Spinal cord (tissue), 10 donors: Measurements from ENCODE around the gene FAM72C. TPM values are rescaled to one million over a fixed set of nuclear protein-coding genes. Genes with fewer than 3 reads are reported as not detected.
"Not testable (repeated sequence)": the region's sequence is repeated elsewhere in the genome, so short reads cannot be mapped to it uniquely, and the experiment has no call there.

ENCODE experiments used
- DNase-seq, 6 donors: peaks; one replicate each; pipeline versions ENCODE4 v3.0.0 to v3.0.0-alpha.2; 2013 to 2015; ENCODE audit warnings: low spot score in 6 of 6, low read depth in 4 of 6
- H3K27ac ChIP-seq: one replicate; pipeline ENCODE4 v1.5.1; 2013; ENCODE audit warnings: low read depth, low read length, control low read depth
- H3K27me3 ChIP-seq: one replicate; pipeline ENCODE4 v1.6.1; 2013; ENCODE audit warnings: low read length; ENCODE audit not compliant: control insufficient read depth, insufficient read depth
- H3K36me3 ChIP-seq: one replicate; pipeline ENCODE4 v1.6.1; 2013; ENCODE audit warnings: low read length; ENCODE audit not compliant: control insufficient read depth, insufficient read depth
- H3K4me1 ChIP-seq: one replicate; pipeline ENCODE4 v1.6.1; 2013; ENCODE audit warnings: low read length; ENCODE audit not compliant: control insufficient read depth, insufficient read depth
- H3K4me3 ChIP-seq: one replicate; pipeline ENCODE4 v1.5.1; 2013; ENCODE audit warnings: low read depth, low read length, control low read depth
- H3K9me3 ChIP-seq: one replicate; pipeline ENCODE4 v1.6.1; 2013; ENCODE audit warnings: low read length; ENCODE audit not compliant: control insufficient read depth, insufficient read depth
- WGBS: methylation state at CpG from one replicate; pipeline ENCODE4 v1.1.5; 2013; ENCODE audit warnings: missing lambda C conversion rate; ENCODE audit not compliant: insufficient coverage; 5-methylcytosine and 5-hydroxymethylcytosine counted together
- polyA plus RNA-seq, 2 donors: library from polyadenylated mRNA; unstranded; fragments of 120-200 nt; gene quantifications; one replicate each; pipeline ENCODE4 v1.2.1, GENCODE V29; 2013; ENCODE audit not compliant: insufficient read length in 2 of 2
- total RNA-seq, 2 donors: library from RNA; depleted of rRNA in 1 of 2; stranded (reverse); fragments of 120-200 nt in 1 of 2; fragments of >200 nt in 1 of 2; gene quantifications; one replicate each; pipeline versions ENCODE4 v1.2.3 to v1.2.4, GENCODE V29; 2013 to 2014
- donor health status: healthy.

The FAM72C gene
- total and polyA plus RNA-seq, 4 donors: 0.38 to 1.9 (median 0.80) TPM

- H3K36me3 ChIP-seq, H3K27ac ChIP-seq, H3K27me3 ChIP-seq, DNase-seq, H3K4me3 ChIP-seq, H3K4me1 ChIP-seq, H3K9me3 ChIP-seq: not testable (repeated sequence)
- no CpG with 5 or more reads among the region's 1 CpG for WGBS
Observed at GRCh38 chr1:143987868-143988267, 16.1 kb upstream of the FAM72C start.

GRCh38 chr1:143984721-143985473, 13.1 kb upstream of the FAM72C start:
- DNase-seq, H3K36me3 ChIP-seq, H3K27me3 ChIP-seq, H3K9me3 ChIP-seq, H3K4me3 ChIP-seq, H3K4me1 ChIP-seq, H3K27ac ChIP-seq: not testable (repeated sequence)
- WGBS: no CpG with 5 or more reads among the region's 7 CpGs

- WGBS: no CpG with 5 or more reads among the region's 31 CpGs
- not testable (repeated sequence) for H3K4me1 ChIP-seq, H3K9me3 ChIP-seq, H3K4me3 ChIP-seq, H3K27ac ChIP-seq, H3K36me3 ChIP-seq, H3K27me3 ChIP-seq
- DNase-seq: peak in 2 of 6 donors; percentile 0 to 43
Observed at GRCh38 chr1:143974416-143974815, 2.6 kb upstream of the FAM72C start.

- peak overlapping the region; percentile 12 for H3K4me3 ChIP-seq
- not testable (repeated sequence) for DNase-seq, H3K36me3 ChIP-seq, H3K27me3 ChIP-seq, H3K9me3 ChIP-seq, H3K27ac ChIP-seq, H3K4me1 ChIP-seq
- no CpG with 5 or more reads among the region's 37 CpGs for WGBS
Observed at GRCh38 chr1:143973876-143974414, 2.2 kb upstream of the FAM72C start.

- no CpG with 5 or more reads among the region's 48 CpGs for WGBS
Observed at GRCh38 chr1:143972753-143973326, 1.1 kb upstream of the FAM72C start.

GRCh38 chr1:143965860-143966259, 5.9 kb downstream of the FAM72C start:
- H3K4me1 ChIP-seq, H3K36me3 ChIP-seq: not testable (repeated sequence)

More at GRCh38 chr1:143972753-143973326, 1.1 kb upstream of the FAM72C start:
- not testable (repeated sequence) for DNase-seq, H3K9me3 ChIP-seq, H3K36me3 ChIP-seq, H3K4me3 ChIP-seq, H3K27ac ChIP-seq, H3K4me1 ChIP-seq, H3K27me3 ChIP-seq

GRCh38 chr1:143964294-143964693, 7.5 kb downstream of the FAM72C start:
- not testable (repeated sequence) for H3K27me3 ChIP-seq

More at GRCh38 chr1:143965860-143966259, 5.9 kb downstream of the FAM72C start:
- no CpG with 5 or more reads among the region's 1 CpG for WGBS
- H3K4me3 ChIP-seq, H3K9me3 ChIP-seq, H3K27ac ChIP-seq, DNase-seq, H3K27me3 ChIP-seq: not testable (repeated sequence)

GRCh38 chr1:143955930-143956329, 15.9 kb downstream of the FAM72C start:
- H3K4me3 ChIP-seq, H3K27ac ChIP-seq, H3K9me3 ChIP-seq, DNase-seq, H3K36me3 ChIP-seq, H3K27me3 ChIP-seq, H3K4me1 ChIP-seq: not testable (repeated sequence)
- no CpG with 5 or more reads among the region's 3 CpGs for WGBS

More at GRCh38 chr1:143964294-143964693, 7.5 kb downstream of the FAM72C start:
- not testable (repeated sequence) for H3K4me1 ChIP-seq, H3K9me3 ChIP-seq, H3K4me3 ChIP-seq, H3K36me3 ChIP-seq, DNase-seq, H3K27ac ChIP-seq
- WGBS: no CpG with 5 or more reads among the region's 2 CpGs

GRCh38 chr1:143952913-143953312, 18.9 kb downstream of the FAM72C start:
- H3K36me3 ChIP-seq, DNase-seq, H3K4me1 ChIP-seq, H3K27ac ChIP-seq, H3K9me3 ChIP-seq, H3K27me3 ChIP-seq, H3K4me3 ChIP-seq: not testable (repeated sequence)
- WGBS: no CpG with 5 or more reads among the region's 1 CpG
